ENCODE results near the gene BTC.

Gene BTC

GRCh38 chr4:74754218-74754617, 40.1 kb downstream of the BTC start:
- Histone ChIP-seq H3K36me3 (ENCODE audit: control insufficient read depth, insufficient read depth, low read length) (no peaks in the 10 kb centered on the region), H3K9ac (ENCODE audit: low read length) (no peak overlapping the region), H3K9me3 (ENCODE audit: control insufficient read depth, low read length) (no peaks in the 10 kb centered on the region), H3K27me3 (ENCODE audit: control insufficient read depth, insufficient read depth, low read length) (no peaks in the 10 kb centered on the region), H3K4me3 (ENCODE audit: low read length) (no peak overlapping the region), H3K4me1 (ENCODE audit: control insufficient read depth, insufficient read depth, low read length) (no peaks in the 10 kb centered on the region)

- no peaks in the 10 kb centered on the region for H3K36me3 ChIP-seq (ENCODE audit: control insufficient read depth, insufficient read depth, low read length)
- no peaks in the 10 kb centered on the region for H3K4me1 ChIP-seq (ENCODE audit: control insufficient read depth, insufficient read depth, low read length)
- no peak overlapping the region for H3K4me3 ChIP-seq (ENCODE audit: low read length)
- no peaks in the 10 kb centered on the region for H3K9me3 ChIP-seq (ENCODE audit: control insufficient read depth, low read length)
- no peaks in the 10 kb centered on the region for H3K27me3 ChIP-seq (ENCODE audit: control insufficient read depth, insufficient read depth, low read length)
- no peak overlapping the region for H3K9ac ChIP-seq (ENCODE audit: low read length)
Observed at GRCh38 chr4:74752798-74753197, 41.5 kb downstream of the BTC start.

- H3K4me3 ChIP-seq (ENCODE audit: low read length): no peak overlapping the region
- no peaks in the 10 kb centered on the region for H3K36me3 ChIP-seq (ENCODE audit: control insufficient read depth, insufficient read depth, low read length)
- H3K9ac ChIP-seq (ENCODE audit: low read length): no peak overlapping the region
- no peaks in the 10 kb centered on the region for H3K27me3 ChIP-seq (ENCODE audit: control insufficient read depth, insufficient read depth, low read length)
- H3K4me1 ChIP-seq (ENCODE audit: control insufficient read depth, insufficient read depth, low read length): no peaks in the 10 kb centered on the region
- H3K9me3 ChIP-seq (ENCODE audit: control insufficient read depth, low read length): no peaks in the 10 kb centered on the region
Observed at GRCh38 chr4:74751856-74752255, 42.5 kb downstream of the BTC start.

GRCh38 chr4:74751247-74751646, 43.1 kb downstream of the BTC start:
- H3K9ac ChIP-seq (ENCODE audit: low read length): no peak overlapping the region
- no peak overlapping the region for H3K4me3 ChIP-seq (ENCODE audit: low read length)
- H3K9me3 ChIP-seq (ENCODE audit: control insufficient read depth, low read length): no peaks in the 10 kb centered on the region
- no peaks in the 10 kb centered on the region for H3K36me3 ChIP-seq (ENCODE audit: control insufficient read depth, insufficient read depth, low read length)
- H3K4me1 ChIP-seq (ENCODE audit: control insufficient read depth, insufficient read depth, low read length): no peaks in the 10 kb centered on the region
- H3K27me3 ChIP-seq (ENCODE audit: control insufficient read depth, insufficient read depth, low read length): no peaks in the 10 kb centered on the region

GRCh38 chr4:74742185-74742584, 52.1 kb downstream of the BTC start:
- no peaks in the 10 kb centered on the region for H3K9me3 ChIP-seq (ENCODE audit: control insufficient read depth, low read length)
- no peak overlapping the region for H3K9ac ChIP-seq (ENCODE audit: low read length)
- no peaks in the 10 kb centered on the region for H3K4me1 ChIP-seq (ENCODE audit: control insufficient read depth, insufficient read depth, low read length)
- no peaks in the 10 kb centered on the region for H3K36me3 ChIP-seq (ENCODE audit: control insufficient read depth, insufficient read depth, low read length)
- H3K27me3 ChIP-seq (ENCODE audit: control insufficient read depth, insufficient read depth, low read length): no peaks in the 10 kb centered on the region
- no peak overlapping the region for H3K4me3 ChIP-seq (ENCODE audit: low read length)

- Histone ChIP-seq H3K9me3 (ENCODE audit: control insufficient read depth, low read length) (no peaks in the 10 kb centered on the region), H3K9ac (ENCODE audit: low read length) (no peak overlapping the region), H3K4me1 (ENCODE audit: control insufficient read depth, insufficient read depth, low read length) (no peaks in the 10 kb centered on the region), H3K27me3 (ENCODE audit: control insufficient read depth, insufficient read depth, low read length) (no peaks in the 10 kb centered on the region), H3K4me3 (ENCODE audit: low read length) (no peak overlapping the region), H3K36me3 (ENCODE audit: control insufficient read depth, insufficient read depth, low read length) (no peaks in the 10 kb centered on the region)
Observed at GRCh38 chr4:74738464-74739143, 55.7 kb downstream of the BTC start.

- H3K4me1 ChIP-seq (ENCODE audit: control insufficient read depth, insufficient read depth, low read length): no peaks in the 10 kb centered on the region
- no peaks in the 10 kb centered on the region for H3K36me3 ChIP-seq (ENCODE audit: control insufficient read depth, insufficient read depth, low read length)
- no peaks in the 10 kb centered on the region for H3K9me3 ChIP-seq (ENCODE audit: control insufficient read depth, low read length)
- no peaks in the 10 kb centered on the region for H3K27me3 ChIP-seq (ENCODE audit: control insufficient read depth, insufficient read depth, low read length)
- H3K9ac ChIP-seq (ENCODE audit: low read length): no peak overlapping the region
- no peak overlapping the region for H3K4me3 ChIP-seq (ENCODE audit: low read length)
Observed at GRCh38 chr4:74734995-74735394, 59.3 kb downstream of the BTC start.

- no peaks in the 10 kb centered on the region for H3K36me3 ChIP-seq (ENCODE audit: control insufficient read depth, insufficient read depth, low read length)
- H3K9ac ChIP-seq (ENCODE audit: low read length): no peak overlapping the region
- H3K4me3 ChIP-seq (ENCODE audit: low read length): no peak overlapping the region
- H3K4me1 ChIP-seq (ENCODE audit: control insufficient read depth, insufficient read depth, low read length): no peaks in the 10 kb centered on the region
- no peaks in the 10 kb centered on the region for H3K9me3 ChIP-seq (ENCODE audit: control insufficient read depth, low read length)
- no peaks in the 10 kb centered on the region for H3K27me3 ChIP-seq (ENCODE audit: control insufficient read depth, insufficient read depth, low read length)
Observed at GRCh38 chr4:74733756-74734155, 60.6 kb downstream of the BTC start.

- Histone ChIP-seq H3K9ac (ENCODE audit: low read length) (no peak overlapping the region), H3K4me3 (ENCODE audit: low read length) (no peak overlapping the region), H3K4me1 (ENCODE audit: control insufficient read depth, insufficient read depth, low read length) (no peaks in the 10 kb centered on the region), H3K27me3 (ENCODE audit: control insufficient read depth, insufficient read depth, low read length) (no peaks in the 10 kb centered on the region), H3K36me3 (ENCODE audit: control insufficient read depth, insufficient read depth, low read length) (no peaks in the 10 kb centered on the region), H3K9me3 (ENCODE audit: control insufficient read depth, low read length) (no peaks in the 10 kb centered on the region)
Observed at GRCh38 chr4:74724979-74725378, 69.3 kb downstream of the BTC start.

GRCh38 chr4:74716436-74716765, 77.9 kb downstream of the BTC start:
- Histone ChIP-seq H3K9ac (ENCODE audit: low read length) (no peak overlapping the region), H3K9me3 (ENCODE audit: control insufficient read depth, low read length) (no peaks in the 10 kb centered on the region), H3K36me3 (ENCODE audit: control insufficient read depth, insufficient read depth, low read length) (no peaks in the 10 kb centered on the region), H3K27me3 (ENCODE audit: control insufficient read depth, insufficient read depth, low read length) (no peaks in the 10 kb centered on the region), H3K4me1 (ENCODE audit: control insufficient read depth, insufficient read depth, low read length) (no peaks in the 10 kb centered on the region), H3K4me3 (ENCODE audit: low read length) (no peak overlapping the region)

- no peak overlapping the region for H3K9ac ChIP-seq (ENCODE audit: low read length)
- H3K36me3 ChIP-seq (ENCODE audit: control insufficient read depth, insufficient read depth, low read length): no peaks in the 10 kb centered on the region
- no peaks in the 10 kb centered on the region for H3K9me3 ChIP-seq (ENCODE audit: control insufficient read depth, low read length)
Observed at GRCh38 chr4:74715706-74716435, 78.5 kb downstream of the BTC start.

GRCh38 chr4:74714611-74715130, 79.7 kb downstream of the BTC start:
- Histone ChIP-seq H3K27me3 (ENCODE audit: control insufficient read depth, insufficient read depth, low read length) (no peaks in the 10 kb centered on the region), H3K4me1 (ENCODE audit: control insufficient read depth, insufficient read depth, low read length) (no peaks in the 10 kb centered on the region), H3K9ac (ENCODE audit: low read length) (no peak overlapping the region), H3K9me3 (ENCODE audit: control insufficient read depth, low read length) (no peaks in the 10 kb centered on the region), H3K4me3 (ENCODE audit: low read length) (no peak overlapping the region), H3K36me3 (ENCODE audit: control insufficient read depth, insufficient read depth, low read length) (no peaks in the 10 kb centered on the region)

More at GRCh38 chr4:74715706-74716435, 78.5 kb downstream of the BTC start:
- no peak overlapping the region for H3K4me3 ChIP-seq (ENCODE audit: low read length)
- no peaks in the 10 kb centered on the region for H3K27me3 ChIP-seq (ENCODE audit: control insufficient read depth, insufficient read depth, low read length)
- no peaks in the 10 kb centered on the region for H3K4me1 ChIP-seq (ENCODE audit: control insufficient read depth, insufficient read depth, low read length)
